NCI-H446 (cell line): ENCODE data around the gene BUD23.
"Not testable (repeated sequence)": the region's sequence is repeated elsewhere in the genome, so short reads cannot be mapped to it uniquely, and the experiment has no call there.

Experiments used
- DNase-seq, 2 experiments: peaks; one replicate each; lab custom pipeline; 2025; lab: John Stamatoyannopoulos, UW

BUD23 gene

DNA sequence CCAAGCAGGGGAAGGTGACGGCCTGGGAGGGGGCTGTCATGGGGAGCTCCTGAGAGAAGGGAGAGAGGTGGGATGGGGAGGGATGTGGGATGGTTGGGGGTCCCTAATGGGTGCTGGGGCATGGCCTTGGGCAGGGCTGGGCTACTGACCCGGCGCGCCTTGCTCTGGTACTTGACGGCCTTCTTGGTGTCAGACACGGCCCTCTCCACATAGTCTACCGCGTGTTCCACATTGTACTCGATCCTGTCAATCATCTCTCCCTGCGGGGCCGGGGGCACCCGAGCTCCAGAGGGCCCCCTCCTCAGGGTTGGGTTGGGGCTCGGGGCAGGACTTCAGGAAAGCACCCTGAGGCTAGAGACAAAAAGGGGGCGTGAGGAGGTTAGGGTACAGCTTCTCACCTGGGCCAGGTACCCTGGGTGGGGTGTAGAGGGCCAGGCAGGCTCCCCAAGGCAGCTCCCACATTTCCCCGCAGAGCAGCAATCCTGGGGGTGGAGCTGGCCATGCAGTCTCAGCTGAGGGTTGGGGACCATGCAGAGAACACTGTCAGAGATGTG is 17.3 kb downstream of the BUD23 start:
- no peak for DNase-seq

DNA sequence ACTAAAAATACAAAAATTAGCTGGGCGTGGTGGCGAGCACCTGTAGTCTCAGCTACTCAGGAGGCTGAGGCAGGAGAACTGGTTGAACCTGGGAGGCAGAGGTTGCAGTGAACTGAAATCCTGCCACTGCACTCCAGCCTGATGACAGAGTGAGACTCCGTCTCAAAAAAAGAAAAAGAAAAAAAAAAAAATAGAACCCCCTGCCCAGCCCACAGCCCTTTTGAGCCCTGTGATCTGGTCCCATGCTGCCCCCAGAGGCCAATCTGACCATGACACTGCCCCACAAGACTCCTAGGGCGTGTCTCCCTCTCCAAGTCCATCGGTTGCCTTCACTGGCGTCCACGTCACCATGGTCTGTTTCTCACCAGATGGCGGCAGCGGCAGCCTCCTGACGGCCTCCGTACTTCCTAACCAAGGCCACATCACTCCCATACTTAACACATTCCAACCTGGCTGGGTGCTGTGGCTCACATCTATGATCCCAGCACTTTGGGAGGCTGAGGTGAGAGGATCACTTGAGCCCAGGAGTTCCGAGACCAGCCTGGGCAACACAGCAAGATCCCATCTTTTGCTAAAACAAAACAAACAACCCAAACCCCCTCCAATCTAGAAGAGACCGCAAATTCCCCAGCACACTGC is 18.1 kb downstream of the BUD23 start:
- no peak for DNase-seq

DNA sequence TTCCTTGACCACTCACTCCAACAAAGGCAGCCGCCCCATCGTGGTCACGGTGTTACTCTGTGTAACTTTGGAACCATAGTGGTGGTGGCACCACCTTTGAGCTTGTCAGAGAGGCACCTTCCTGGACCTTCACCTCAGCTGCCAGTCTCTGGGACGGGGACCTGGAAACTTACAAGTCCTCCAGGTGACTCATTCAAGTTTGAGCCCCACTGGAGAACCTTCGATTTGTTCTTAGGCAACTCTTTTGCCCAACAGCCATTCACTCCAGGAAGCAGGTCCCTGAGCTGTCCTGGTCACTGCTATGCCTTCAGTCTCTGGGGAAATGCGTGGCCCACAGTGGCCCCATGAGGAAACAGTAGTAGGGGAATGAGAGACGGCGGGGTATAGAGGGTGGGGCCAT is 18.8 kb downstream of the BUD23 start:
- DNase-seq: no peak

DNA sequence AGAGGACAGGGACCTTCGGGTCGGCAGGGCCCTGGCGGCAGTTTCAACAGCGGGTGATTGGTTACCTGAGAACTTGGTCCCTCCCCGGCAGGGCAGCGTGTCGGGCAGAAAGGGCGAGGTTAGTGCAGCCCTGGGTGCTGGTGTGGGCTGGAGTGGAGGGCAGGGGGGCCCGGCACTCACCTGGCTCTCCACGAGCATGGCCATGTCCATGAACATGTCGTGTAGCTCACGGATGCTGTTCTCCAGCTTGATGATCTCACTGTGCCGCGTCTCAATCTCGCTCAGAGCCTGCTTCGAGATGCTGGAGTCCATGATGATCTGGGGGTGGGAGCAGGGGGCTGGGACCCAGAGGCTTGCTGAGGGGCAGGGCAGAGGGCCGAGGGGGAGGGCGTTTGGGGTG is 19.3 kb downstream of the BUD23 start:
- no peak for DNase-seq

DNA sequence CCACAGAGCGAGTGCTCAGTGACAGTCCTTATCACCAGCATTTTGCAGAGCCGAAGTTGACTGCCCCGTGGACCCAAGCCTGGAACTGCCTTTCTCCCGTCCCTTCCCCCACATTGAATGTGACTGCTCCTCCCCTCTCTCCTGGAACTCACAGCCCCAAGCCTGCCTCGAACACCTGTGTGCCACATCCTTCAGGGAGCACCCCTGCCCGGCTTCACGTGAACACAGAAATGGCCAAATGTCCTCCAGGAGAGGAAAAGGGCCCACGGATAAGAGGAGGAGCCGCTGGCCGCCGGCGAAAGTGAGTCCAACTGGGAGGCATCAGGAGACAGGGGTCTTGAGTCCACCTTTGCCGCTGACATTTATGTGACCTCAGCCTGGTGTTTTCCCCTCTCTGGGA is 19.8 kb downstream of the BUD23 start:
- no peak for DNase-seq

DNA sequence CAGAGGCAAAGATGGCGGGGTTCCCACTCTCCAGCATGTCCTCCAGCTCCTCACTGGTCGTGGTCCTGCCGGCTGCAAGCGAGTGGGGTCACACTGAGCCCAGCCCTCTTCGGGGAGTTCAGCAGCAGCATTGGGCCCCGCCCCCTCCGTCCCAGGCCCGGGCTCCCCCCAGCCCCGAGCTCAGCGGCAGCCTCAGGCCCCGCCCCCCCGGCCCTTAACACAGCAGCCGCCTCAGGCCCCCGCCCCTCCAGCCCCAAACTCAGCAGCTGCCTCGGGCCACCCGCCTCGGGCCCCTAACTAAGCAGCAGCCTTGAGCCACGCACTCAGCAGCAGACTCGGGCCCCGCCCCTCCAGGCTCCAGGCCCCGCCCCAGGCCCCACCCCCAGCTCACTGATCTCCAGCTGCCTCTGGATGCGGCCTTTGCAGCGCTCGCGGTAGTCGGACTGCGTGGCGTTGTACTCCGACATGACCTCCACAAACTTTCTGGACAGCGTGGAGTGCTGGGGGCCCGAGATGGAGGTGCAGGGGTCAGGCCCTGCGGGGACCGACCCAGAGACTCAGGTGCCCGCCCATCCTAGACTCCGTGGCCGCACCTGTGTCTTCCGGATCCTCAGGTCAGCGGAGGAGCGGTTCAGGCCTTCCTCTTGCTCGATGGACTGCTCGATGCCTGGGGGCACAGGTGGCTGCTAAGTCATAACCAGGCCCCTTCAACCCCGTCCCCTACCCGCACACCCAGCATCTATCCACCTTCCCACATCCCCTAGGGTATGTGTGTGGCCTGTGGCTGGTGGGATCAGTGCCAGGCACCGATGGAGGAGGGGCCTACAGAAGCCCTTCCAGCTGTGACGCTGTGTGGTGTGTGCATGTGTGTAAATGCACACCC is 20.6 kb downstream of the BUD23 start:
- no peak for DNase-seq

DNA sequence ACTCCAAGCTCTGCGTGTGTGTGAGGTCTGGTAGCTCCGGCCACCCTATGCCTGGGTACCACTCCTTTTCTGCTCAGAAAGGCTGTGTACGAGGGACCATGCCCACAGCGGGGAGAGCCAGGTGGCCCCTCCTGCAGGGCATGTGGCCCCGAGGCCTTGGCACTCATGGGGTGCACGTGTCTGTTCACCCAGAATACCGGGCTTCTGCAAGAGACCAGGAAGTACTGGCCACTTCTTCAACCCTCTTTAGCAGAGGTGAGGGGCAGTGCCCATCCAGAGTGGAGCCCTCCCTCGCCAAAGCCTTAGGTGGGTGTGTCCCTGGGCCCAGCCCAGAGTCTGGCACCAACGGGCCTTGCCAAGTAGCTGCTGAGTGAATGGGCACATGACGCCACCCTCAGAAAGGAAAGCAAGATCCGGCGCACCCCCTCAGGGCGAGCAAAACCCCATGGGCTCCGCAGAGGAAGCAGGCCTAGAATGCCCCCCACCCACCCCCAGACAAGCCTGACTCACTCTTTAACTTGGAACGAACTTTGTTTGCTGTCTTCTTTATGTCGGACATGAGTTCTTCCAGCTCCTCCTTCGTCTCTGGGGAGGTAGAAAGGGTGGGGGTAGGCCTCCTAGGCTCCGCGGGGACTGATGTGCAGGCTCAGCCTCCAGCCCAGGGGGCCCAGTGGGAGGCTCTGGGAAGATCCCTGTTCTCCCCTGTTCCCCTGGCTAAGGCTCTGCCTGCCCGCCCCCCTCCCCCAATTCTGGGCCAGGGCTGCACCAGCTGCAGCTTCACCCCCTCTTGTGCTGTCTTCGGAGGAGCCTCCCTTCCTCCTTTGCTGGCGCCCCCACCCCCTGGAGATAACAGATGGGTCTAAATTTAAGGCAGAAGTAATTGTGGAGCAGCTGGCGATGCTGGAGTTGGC is 21.5 kb downstream of the BUD23 start:
- DNase-seq: peak; percentile 47 to 58

DNA sequence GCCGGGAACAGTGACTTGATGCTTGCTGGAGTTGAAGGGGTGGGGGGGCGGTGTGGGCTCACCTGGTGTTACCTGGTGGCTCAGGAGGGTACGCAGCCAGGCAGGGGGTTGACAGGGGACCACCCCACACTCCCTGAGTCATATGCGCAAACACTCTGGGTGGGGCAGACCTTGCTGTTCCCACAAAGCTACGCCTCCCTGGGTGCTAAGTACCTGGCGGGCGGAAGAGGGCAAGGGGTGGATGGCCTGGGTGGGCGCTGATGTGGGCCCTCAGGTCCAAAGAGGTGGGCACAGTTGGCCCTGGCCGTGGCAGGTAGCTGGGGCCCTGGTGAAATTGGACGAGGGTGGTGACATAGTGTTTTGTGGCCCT is 22.1 kb downstream of the BUD23 start:
- DNase-seq: no peak

DNA sequence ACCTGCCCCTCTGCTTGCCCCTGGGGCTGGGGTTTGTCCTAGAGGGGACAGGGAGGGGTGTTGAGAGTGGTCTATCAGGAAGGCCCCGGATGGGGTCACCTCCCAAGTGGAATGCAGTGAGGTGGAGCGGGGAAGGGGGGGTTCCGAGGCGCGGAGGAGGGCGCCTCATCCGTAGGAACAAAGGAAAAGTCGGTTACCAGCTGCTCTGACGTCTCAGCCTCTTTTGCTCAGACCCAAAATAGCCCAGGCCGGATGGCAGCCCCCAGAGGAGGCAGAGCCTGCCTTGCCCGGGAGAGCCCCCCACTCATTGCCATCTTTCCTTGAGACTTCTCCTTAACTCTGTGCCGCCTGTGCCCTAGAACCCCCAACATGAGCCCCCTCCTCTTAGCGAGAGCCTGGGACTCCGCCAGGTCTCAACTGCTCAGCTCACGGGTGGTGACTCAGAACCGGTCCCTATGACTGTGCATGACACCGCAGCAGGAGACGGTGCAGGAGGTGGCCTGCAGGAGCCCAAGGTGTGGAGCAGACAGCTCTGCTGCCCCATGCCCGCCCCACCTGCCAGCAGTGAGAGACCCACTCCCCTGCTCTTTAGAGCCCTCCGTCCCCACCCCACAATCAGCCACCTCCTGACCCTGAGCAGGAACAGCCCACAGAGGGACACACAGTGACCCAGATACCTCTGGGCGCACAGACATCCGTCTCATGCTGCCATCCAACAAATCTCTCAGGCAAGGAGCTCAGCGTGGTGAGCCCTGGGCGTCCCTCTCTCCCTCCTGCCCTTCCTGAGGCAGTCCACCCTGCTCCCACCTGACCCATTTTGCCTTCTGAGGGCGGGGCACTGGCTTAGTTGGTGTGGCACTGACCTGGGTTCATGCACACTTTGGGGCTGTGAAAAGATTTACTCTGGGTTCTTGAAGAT is 23.0 kb downstream of the BUD23 start:
- no peak for DNase-seq

DNA sequence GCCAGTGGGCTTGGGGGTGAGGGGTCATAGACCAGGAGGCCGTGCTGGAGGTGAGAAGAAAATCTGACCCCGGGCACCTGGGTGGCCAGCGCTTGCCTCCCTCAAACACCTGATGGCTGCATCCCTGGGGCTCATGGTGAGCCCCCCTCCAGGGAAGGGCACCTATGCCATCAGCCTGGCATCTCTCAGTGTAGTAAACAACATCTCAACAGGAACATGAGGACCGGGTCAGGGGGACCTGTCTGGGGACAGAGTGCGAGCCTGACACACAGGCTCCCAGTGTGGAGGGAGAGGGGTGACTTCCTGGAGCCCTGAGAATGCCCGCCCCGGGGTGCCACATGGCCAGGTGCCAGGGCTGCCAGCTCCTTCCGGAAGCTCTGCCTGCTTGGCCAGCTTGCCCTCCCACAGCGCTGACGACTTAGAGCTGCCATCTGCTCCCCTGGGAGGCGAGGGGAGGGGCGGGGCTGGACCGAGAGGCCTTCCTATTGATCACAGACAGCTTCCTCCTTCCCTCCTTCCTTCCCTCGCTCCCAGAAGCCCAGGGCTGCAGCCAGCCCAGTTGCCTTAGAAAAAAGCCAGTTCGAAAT is 23.7 kb downstream of the BUD23 start:
- peak; percentile 18 to 55 for DNase-seq

DNA sequence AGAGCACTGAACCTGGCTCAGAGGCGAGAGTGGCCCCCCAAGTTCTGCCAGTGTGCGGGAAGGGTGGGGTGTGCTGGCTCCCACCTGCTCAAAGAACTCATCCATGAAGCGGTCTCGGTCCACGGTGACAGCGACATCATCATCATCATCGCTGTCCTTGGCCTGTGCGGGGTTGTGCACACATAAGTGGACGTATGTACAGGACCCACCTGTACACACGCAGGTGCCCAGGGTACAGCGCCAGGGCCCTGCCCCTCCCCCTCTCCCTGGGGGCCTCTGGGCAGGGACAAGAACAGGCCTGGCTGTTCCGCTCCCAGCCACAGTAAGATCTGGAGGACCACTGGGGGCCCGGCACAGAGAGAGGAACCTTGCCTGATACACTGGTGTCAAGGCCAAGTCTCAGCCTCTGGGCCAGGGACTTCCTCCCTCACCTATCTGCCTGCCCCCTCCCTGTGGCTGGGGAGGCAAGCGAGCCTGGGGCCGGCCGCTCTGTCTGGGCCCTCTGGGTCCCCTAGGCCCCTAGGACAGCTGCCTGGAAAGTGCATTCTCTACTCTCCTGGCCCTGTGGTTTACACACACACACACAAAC is 25.7 kb downstream of the BUD23 start:
- DNase-seq: no peak

DNA sequence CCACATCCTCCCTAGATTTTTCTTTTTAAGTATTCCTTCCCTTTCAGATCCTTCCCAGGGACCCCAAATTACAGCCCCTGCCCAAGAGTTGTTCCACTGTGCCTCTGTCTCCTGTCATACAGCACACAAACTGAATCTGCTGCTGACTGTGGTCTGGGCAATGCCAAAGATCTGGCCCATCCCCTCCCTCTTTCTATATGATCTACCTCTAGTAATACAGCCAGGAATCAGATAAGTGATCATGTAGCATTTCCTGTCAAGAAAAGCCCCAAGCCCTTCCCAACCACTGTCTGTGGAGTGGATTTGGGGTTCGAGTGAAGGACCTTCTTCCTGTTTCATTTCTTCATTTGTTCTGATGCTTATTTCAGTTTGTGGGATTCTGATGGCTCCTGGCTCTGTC is 29.4 kb downstream of the BUD23 start:
- DNase-seq: no peak

DNA sequence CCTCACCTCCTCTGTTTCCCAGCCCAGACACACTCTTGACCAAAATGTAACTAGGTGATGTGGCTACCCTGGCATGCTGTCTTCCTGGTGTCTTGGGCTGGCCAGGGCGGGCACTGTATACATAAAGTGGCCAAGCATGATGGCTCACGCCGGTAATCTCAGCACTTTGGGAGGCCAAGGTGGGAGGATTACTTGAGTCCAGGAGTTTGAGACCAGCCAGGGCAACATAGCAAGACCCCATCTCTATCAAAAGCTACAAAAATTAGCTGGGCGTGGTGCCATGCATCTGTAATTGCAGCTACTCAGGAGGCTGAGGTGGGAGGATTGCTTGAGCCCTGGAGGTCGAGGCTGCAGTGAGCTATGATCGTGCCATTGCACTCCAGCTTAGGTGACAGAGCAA is 29.9 kb downstream of the BUD23 start:
- not testable (repeated sequence) for DNase-seq

DNA sequence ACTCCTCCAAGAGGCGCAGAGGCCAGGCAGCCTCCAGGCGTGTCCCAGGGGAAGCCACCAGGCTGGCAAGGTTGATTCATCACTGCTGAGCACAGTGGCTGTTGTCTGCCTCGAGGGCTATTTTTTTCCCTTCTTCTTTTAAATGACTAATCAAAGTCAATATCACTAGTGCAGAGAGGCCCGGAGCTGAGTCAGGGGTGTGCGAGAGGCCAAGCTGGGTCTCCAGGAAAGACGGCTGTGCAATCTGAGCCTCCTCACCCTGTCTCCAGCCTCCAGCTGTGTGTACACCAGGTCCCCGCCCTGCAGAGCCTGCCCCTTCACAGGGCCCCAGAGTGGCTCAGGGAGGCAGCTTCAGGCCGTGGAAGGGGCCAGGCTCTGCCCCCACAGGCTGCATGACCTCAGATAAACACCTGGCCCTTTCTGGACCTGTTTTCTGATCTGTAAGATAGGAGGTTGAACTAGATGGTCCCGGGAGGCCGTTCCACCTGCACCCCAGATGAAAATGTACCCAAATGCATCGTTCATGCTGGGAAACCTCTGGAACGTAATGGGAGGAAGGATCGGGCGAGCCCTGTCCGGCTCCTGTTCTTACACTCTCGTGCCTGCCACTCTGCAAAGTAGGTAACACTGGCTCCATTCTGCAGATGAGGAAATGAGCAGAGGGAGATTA is 32.4 kb downstream of the BUD23 start:
- peak in 1 of 2 experiments; percentile 34 for DNase-seq

DNA sequence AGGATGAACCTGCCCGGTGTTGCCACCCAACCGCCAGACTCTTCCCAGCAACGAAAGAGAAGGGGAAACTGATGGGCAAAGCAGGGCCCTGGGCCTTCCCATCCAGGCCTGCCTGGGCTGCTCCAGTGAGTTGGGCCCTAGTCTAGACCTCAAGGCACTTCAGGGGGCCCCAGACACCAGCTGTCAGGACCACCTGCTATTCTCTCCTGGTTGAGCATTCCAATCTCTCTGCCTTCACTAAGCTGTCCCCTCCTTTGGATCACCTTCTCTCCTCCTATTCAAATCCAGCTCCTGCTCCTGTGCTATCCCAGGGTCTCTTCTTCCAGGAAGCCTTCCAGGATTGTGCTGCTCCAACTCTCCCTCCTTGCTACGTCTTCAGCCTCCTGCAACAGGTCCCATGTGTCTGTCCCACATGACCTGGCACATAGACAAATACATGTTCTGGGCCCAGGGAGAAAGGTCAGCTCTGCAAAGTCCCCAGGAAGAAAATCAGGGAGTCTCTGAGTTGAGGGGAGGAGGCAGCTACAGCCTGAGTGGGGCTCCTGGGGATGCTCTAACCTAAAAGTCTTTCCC is 33.0 kb downstream of the BUD23 start:
- no peak for DNase-seq

DNA sequence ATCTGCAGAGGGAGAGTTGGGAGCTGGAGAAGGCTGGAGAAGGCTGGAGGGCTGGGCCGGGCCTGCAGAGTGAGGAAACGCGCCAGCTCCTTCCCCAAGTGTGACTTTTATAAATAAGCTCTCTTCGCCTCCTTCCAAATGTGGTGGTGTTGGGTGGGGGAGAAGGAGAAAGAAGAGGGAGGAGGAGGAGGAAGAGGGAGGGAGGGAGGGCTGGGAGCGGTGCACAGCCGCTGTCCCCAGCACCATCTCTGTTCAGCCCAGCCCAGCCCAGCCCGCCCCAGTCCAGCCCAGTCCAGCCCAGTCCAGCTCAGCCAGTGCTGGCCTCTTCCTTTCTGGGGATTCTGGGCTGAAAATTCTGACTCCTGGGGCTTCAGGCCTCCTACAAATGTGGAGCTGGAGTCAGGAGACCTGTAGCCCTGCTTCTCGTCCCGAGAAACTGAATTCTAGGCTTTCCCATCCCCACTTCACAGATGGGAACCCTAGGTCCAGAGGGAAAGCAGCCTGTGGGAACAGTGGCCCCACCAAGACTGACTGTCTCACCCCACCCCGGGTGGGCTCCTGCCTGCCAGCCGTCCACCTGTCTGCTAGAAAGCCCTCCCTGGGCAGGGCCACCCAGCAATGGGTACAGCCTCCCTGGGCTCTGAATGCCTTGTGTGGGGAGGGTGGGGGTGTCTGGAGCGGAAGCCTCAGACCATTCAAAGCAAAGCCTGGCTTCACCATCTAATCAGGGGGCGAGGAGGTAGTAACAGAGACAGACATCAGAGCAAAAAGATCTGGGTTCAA is 33.8 kb downstream of the BUD23 start:
- DNase-seq: no peak

DNA sequence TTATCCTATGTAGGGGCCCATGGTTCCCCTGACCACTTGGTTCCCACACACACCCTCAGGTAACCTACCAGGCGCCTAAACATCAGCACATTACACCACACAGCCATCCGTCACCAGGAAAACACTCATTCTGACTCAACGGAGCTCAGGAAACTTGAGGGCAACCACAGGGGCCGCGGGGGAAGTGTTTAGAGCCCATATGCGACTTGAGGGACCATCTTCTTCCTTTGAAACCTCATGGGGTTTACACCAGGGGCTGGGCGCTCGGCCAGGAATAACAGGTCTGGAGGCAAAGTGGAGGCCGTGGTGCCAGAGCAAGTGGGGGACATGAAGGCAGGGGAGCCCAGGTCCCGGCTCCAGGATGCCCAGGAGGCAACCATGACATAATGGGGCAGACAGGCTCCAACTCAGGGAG is 34.6 kb downstream of the BUD23 start:
- DNase-seq: no peak

DNA sequence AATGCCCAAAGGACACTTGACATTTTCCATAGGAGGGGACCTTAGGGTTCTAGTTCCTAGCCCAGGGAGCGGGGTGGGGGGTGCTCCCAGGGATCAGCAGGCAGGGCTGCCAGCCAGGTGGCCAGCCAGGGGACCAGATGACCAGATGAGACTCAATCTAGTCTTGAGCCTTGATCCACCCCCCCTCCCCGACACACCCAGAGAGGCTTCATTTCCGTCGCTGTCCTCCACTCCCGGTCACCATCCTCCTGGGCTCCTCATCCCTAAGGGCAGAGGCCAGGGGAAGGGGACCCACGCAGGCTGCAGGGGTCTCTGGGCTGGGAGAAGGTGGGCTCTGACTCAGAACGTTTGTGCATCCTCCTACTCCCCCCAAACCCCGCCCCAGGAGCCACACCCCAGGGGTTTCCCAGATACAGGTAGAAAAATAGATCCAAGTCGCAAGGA is 35.1 kb downstream of the BUD23 start:
- no peak for DNase-seq
